HEK293T (cell line): ENCODE data around the gene FRS2.

Experiments used
- ARNT ChIP-seq: fragments of 450-650 bp; IDR thresholded peaks from 2 replicates; pipeline ENCODE4 v1.6.1; 2017; ENCODE audit warnings: mild to moderate bottlenecking
- BHLHE40 ChIP-seq: fragments of 450-650 bp; IDR thresholded peaks from 2 replicates; pipeline ENCODE4 v1.6.1; 2016; ENCODE audit warnings: mild to moderate bottlenecking, moderate library complexity, borderline replicate concordance
- CTBP1 ChIP-seq: fragments of 450-650 bp; IDR thresholded peaks from 2 replicates; pipeline ENCODE4 v1.6.1; 2016; ENCODE audit warnings: borderline replicate concordance
- ELF4 ChIP-seq: fragments of 450-650 bp; IDR thresholded peaks from 2 replicates; pipeline ENCODE4 v1.6.1; 2017; ENCODE audit warnings: antibody characterized with exemption
- FOXM1 ChIP-seq: fragments of 450-650 bp; IDR thresholded peaks from 2 replicates; pipeline ENCODE4 v1.6.1; 2017; ENCODE audit warnings: mild to moderate bottlenecking, borderline replicate concordance
- HDGF ChIP-seq: fragments of 450-650 bp; IDR thresholded peaks from 2 replicates; pipeline ENCODE4 v1.6.1; 2017; ENCODE audit warnings: antibody characterized with exemption, borderline replicate concordance
- LEF1 ChIP-seq: fragments of 450-650 bp; IDR thresholded peaks from 2 replicates; pipeline ENCODE4 v1.6.1; 2017; ENCODE audit warnings: mild to moderate bottlenecking, borderline replicate concordance
- PKNOX1 ChIP-seq: fragments of 450-650 bp; IDR thresholded peaks from 2 replicates; pipeline ENCODE4 v1.6.1; 2016
- SP1 ChIP-seq: fragments of 450-650 bp; IDR thresholded peaks from 2 replicates; pipeline ENCODE4 v1.6.1; 2017
- SUZ12 ChIP-seq: fragments of 450-650 bp; IDR thresholded peaks from 2 replicates; pipeline ENCODE4 v1.6.1; 2016; ENCODE audit warnings: mild to moderate bottlenecking

- TF ChIP-seq ELF4 (no peak), HDGF (no peak), PKNOX1 (no peak), SUZ12 (no peak), FOXM1 (no peak), SP1 (no peak), CTBP1 (no peak), LEF1 (no peak), ARNT (no peak), BHLHE40 (no peak)
Measured at GRCh38 chr12:69602954-69603353, 132.8 kb downstream of the FRS2 start.
